Measurements from ENCODE around the gene NPAT.

- TF ChIP-seq CTCF (IDR thresholded peaks at IDR 0.05; ENCODE audit: low read depth, low read length, missing input control), result no peak
- TF ChIP-seq, protein P1, sequence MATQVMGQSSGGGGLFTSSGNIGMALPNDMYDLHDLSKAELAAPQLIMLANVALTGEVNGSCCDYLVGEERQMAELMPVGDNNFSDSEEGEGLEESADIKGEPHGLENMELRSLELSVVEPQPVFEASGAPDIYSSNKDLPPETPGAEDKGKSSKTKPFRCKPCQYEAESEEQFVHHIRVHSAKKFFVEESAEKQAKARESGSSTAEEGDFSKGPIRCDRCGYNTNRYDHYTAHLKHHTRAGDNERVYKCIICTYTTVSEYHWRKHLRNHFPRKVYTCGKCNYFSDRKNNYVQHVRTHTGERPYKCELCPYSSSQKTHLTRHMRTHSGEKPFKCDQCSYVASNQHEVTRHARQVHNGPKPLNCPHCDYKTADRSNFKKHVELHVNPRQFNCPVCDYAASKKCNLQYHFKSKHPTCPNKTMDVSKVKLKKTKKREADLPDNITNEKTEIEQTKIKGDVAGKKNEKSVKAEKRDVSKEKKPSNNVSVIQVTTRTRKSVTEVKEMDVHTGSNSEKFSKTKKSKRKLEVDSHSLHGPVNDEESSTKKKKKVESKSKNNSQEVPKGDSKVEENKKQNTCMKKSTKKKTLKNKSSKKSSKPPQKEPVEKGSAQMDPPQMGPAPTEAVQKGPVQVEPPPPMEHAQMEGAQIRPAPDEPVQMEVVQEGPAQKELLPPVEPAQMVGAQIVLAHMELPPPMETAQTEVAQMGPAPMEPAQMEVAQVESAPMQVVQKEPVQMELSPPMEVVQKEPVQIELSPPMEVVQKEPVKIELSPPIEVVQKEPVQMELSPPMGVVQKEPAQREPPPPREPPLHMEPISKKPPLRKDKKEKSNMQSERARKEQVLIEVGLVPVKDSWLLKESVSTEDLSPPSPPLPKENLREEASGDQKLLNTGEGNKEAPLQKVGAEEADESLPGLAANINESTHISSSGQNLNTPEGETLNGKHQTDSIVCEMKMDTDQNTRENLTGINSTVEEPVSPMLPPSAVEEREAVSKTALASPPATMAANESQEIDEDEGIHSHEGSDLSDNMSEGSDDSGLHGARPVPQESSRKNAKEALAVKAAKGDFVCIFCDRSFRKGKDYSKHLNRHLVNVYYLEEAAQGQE (IDR thresholded peaks at IDR 0.05), result no peak
- no peak for TF ChIP-seq YY1 (IDR thresholded peaks at IDR 0.05)
- no peak for TF ChIP-seq EGR1 (IDR thresholded peaks at IDR 0.05; ENCODE audit: low read depth in 2 of 2)
- TF ChIP-seq RAD21 (IDR thresholded peaks at IDR 0.05), result no peak
- TF ChIP-seq GABPA (IDR thresholded peaks at IDR 0.05 in 1 of 2, conservative IDR thresholded peaks at IDR 0.05 in 1 of 2), result no peak
- TF ChIP-seq, protein P2, sequence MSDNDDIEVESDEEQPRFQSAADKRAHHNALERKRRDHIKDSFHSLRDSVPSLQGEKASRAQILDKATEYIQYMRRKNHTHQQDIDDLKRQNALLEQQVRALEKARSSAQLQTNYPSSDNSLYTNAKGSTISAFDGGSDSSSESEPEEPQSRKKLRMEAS (IDR thresholded peaks at IDR 0.05), result no peak
- TF ChIP-seq SP1 (IDR thresholded peaks at IDR 0.05), result no peak
- no peak for TF ChIP-seq TAF1 (conservative IDR thresholded peaks at IDR 0.05)
- TF ChIP-seq, protein P3, sequence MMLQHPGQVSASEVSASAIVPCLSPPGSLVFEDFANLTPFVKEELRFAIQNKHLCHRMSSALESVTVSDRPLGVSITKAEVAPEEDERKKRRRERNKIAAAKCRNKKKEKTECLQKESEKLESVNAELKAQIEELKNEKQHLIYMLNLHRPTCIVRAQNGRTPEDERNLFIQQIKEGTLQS (IDR thresholded peaks at IDR 0.05), result no peak
- no peak for TF ChIP-seq NR2F2 (IDR thresholded peaks at IDR 0.05)
- no peak for TF ChIP-seq JUND (IDR thresholded peaks at IDR 0.05)
- no peak for TF ChIP-seq RXRA (IDR thresholded peaks at IDR 0.05)
- no peak for TF ChIP-seq ZBTB33 (IDR thresholded peaks at IDR 0.05)
These were observed 85.2 kb downstream of the NPAT start for GRCh38 chr11:108137212-108137611.

All from liver (tissue), 3 donors.